Prostate gland (tissue), 2 donors: ENCODE data around the gene CDKN2AIP. TPM values are rescaled to one million over a fixed set of nuclear protein-coding genes. Genes with fewer than 3 reads are reported as not detected.

Source experiments
- DNase-seq: peaks from one replicate; pipeline ENCODE4 v3.0.0-alpha.2; 2019; ENCODE audit warnings: low spot score
- H3K27ac ChIP-seq, 2 donors: fragments of 200-600 bp; sonication (generic); 2 replicates each; pipeline ENCODE4 v1.5.1; 2017 to 2019
- H3K27me3 ChIP-seq: fragments of 200-600 bp; sonication (generic); replicated peaks from 2 replicates; pipeline ENCODE4 v1.5.1; 2019; ENCODE audit not compliant: insufficient read depth
- H3K36me3 ChIP-seq, 2 donors: fragments of 200-600 bp; sonication (generic); 1 replicate in 1 of 2; 2 replicates in 1 of 2; pipeline versions ENCODE4 v1.5.1 to v1.8.1; 2017 to 2019
- H3K4me1 ChIP-seq: fragments of 200-600 bp; sonication (generic); replicated peaks from 2 replicates; pipeline ENCODE4 v1.5.1; 2019
- H3K4me3 ChIP-seq, 2 donors: fragments of 200-600 bp; sonication (generic); 2 replicates each; pipeline ENCODE4 v1.5.1; 2017 to 2019
- H3K9me3 ChIP-seq: fragments of 200-600 bp; sonication (generic); 2 replicates; pipeline ENCODE4 v1.5.1; 2017
- CTCF ChIP-seq, 4 experiments: fragments of 200-600 bp in 2 of 4; fragments of 450-650 bp in 2 of 4; sonication (generic) in 2 of 4; IDR thresholded peaks; 1 replicate in 3 of 4; 2 replicates in 1 of 4; pipeline ENCODE4 v1.5.1; 2016 to 2019; ENCODE audit warnings: antibody characterized with exemption in 4 of 4, mild to moderate bottlenecking in 2 of 4, moderate library complexity in 2 of 4
- POLR2A ChIP-seq: fragments of 450-650 bp; IDR thresholded peaks from one replicate; pipeline ENCODE4 v1.6.1; 2016; ENCODE audit warnings: antibody characterized with exemption, mild to moderate bottlenecking
- POLR2AphosphoS5 ChIP-seq: sonication (generic); formaldehyde crosslinking; IDR thresholded peaks from one replicate; pipeline ENCODE4 v1.6.1; 2017; ENCODE audit warnings: antibody characterized with exemption
- WGBS: methylation state at CpG from one replicate; pipeline ENCODE4 v1.1.5; 2018; 5-methylcytosine and 5-hydroxymethylcytosine counted together
- intact Hi-C: fragments of 100-400 bp; cut with DNase I; formaldehyde crosslinking; loops from one replicate; pipeline ENCODE4 v1.14.2; 2022
- total RNA-seq, 2 donors: library from RNA; depleted of rRNA; stranded (reverse); fragments of >200 nt; gene quantifications; one replicate each; pipeline ENCODE4 v1.1.0, GENCODE V29; 2016

Gene CDKN2AIP
- total RNA-seq, 2 donors from 2014 or later, result 22.5 to 27.5 TPM

GRCh38 chr4:183398298-183399125 lies 45.9 kb upstream of the CDKN2AIP start:
- Histone ChIP-seq H3K9me3 (no peaks in the 10 kb centered on the region), H3K4me3 (peak overlapping the region; percentile 20 to 38), H3K27me3 (no peaks in the 10 kb centered on the region), H3K27ac (peak overlapping the region in 1 of 2 donors; percentile 23), H3K36me3 (no peaks in the 10 kb centered on the region), H3K4me1 (peaks cover 3% of the 10 kb centered on the region)
- TF ChIP-seq CTCF (IDR thresholded peaks at IDR 0.05), result peak in 2 of 4 experiments; percentile 36 to 52
- no peak for TF ChIP-seq POLR2A
- no peak for TF ChIP-seq POLR2AphosphoS5
- intact Hi-C loops, result no loop called here
- 4% methylated on average over 44 of the region's 61 CpGs for WGBS
- DNase-seq, result peak; percentile 52

- no peaks in the 10 kb centered on the region for H3K27me3 ChIP-seq
- H3K27ac ChIP-seq, result no peak overlapping the region
- intact Hi-C loops, result no loop called here
- no peaks in the 10 kb centered on the region for H3K9me3 ChIP-seq
- H3K36me3 ChIP-seq, result no peaks in the 10 kb centered on the region
- WGBS, result 90% methylated on average over 15 of the region's 15 CpGs
- TF ChIP-seq POLR2AphosphoS5 (no peak), POLR2A (no peak), CTCF (IDR thresholded peaks at IDR 0.05) (no peak)
- H3K4me3 ChIP-seq, result no peak overlapping the region
- no peak for DNase-seq
- peaks cover 3% of the 10 kb centered on the region for H3K4me1 ChIP-seq
Observed at GRCh38 chr4:183399126-183399522, 45.3 kb upstream of the CDKN2AIP start.

- no peak overlapping the region for H3K27ac ChIP-seq
- H3K4me1 ChIP-seq, result peaks cover 3% of the 10 kb centered on the region
- H3K27me3 ChIP-seq, result no peaks in the 10 kb centered on the region
- no peak for DNase-seq
- WGBS, result 78% methylated on average over 12 of the region's 12 CpGs
- intact Hi-C loops, result loop anchor here (10.0 kb wide), 1 partner anchor 465 kb away; no protein-coding TSS in a partner anchor
- no peak overlapping the region for H3K4me3 ChIP-seq
- H3K36me3 ChIP-seq, result no peaks in the 10 kb centered on the region
- TF ChIP-seq CTCF (IDR thresholded peaks at IDR 0.05), result no peak
- no peak for TF ChIP-seq POLR2A
- no peak for TF ChIP-seq POLR2AphosphoS5
- no peaks in the 10 kb centered on the region for H3K9me3 ChIP-seq
Observed at GRCh38 chr4:183399616-183400015, 44.8 kb upstream of the CDKN2AIP start.

- no peak for DNase-seq
- H3K27ac ChIP-seq, result no peak overlapping the region
- WGBS, result 93% methylated on average over 5 of the region's 5 CpGs
- intact Hi-C loops, result loop anchor here (10.0 kb wide), 1 partner anchor 465 kb away; no protein-coding TSS in a partner anchor
- no peaks in the 10 kb centered on the region for H3K36me3 ChIP-seq
- H3K27me3 ChIP-seq, result no peaks in the 10 kb centered on the region
- no peaks in the 10 kb centered on the region for H3K9me3 ChIP-seq
- TF ChIP-seq POLR2AphosphoS5 (no peak), POLR2A (no peak), CTCF (IDR thresholded peaks at IDR 0.05) (no peak)
- no peak overlapping the region for H3K4me3 ChIP-seq
- peaks cover 3% of the 10 kb centered on the region for H3K4me1 ChIP-seq
Observed at GRCh38 chr4:183400035-183400434, 44.4 kb upstream of the CDKN2AIP start.

- intact Hi-C loops, result loop anchor here (10.0 kb wide), 1 partner anchor 467 kb away; no protein-coding TSS in a partner anchor
- Histone ChIP-seq H3K4me1 (peaks cover 3% of the 10 kb centered on the region), H3K27me3 (no peaks in the 10 kb centered on the region), H3K4me3 (no peak overlapping the region), H3K36me3 (no peaks in the 10 kb centered on the region), H3K9me3 (no peaks in the 10 kb centered on the region), H3K27ac (no peak overlapping the region)
- no peak for DNase-seq
- WGBS, result 81% methylated on average over 4 of the region's 4 CpGs
- TF ChIP-seq POLR2A (no peak), POLR2AphosphoS5 (no peak), CTCF (IDR thresholded peaks at IDR 0.05) (no peak)
Observed at GRCh38 chr4:183401473-183401872, 43.0 kb upstream of the CDKN2AIP start.
